KMS-11 (cell line): ENCODE data around the gene SLC2A1.

Experiments
- H2AFZ ChIP-seq: fragments of 200-600 bp; sonication (generic); 2 replicates; pipeline ENCODE4 v1.6.1; 2016; ENCODE audit warnings: antibody characterized with exemption, mixed run types, low read depth
- H3K27ac ChIP-seq: fragments of 200-600 bp; sonication (generic); 2 replicates; pipeline ENCODE4 v1.6.1; 2016; ENCODE audit warnings: mild to moderate bottlenecking, mixed run types
- H3K27me3 ChIP-seq: fragments of 200-600 bp; sonication (generic); 2 replicates; pipeline ENCODE4 v1.6.1; 2017; ENCODE audit warnings: mild to moderate bottlenecking, low read depth, mixed run types, moderate library complexity; ENCODE audit not compliant: insufficient read depth
- H3K36me3 ChIP-seq: fragments of 200-600 bp; sonication (generic); 2 replicates; pipeline ENCODE4 v1.6.1; 2017; ENCODE audit warnings: mild to moderate bottlenecking, mixed run types; ENCODE audit not compliant: insufficient read depth
- H3K4me1 ChIP-seq: fragments of 200-600 bp; sonication (generic); 2 replicates; pipeline ENCODE4 v1.6.1; 2016; ENCODE audit warnings: mild to moderate bottlenecking, low read depth, mixed run types; ENCODE audit not compliant: poor library complexity, severe bottlenecking
- H3K4me2 ChIP-seq: fragments of 200-600 bp; sonication (generic); 2 replicates; pipeline ENCODE4 v1.7.0; 2016; ENCODE audit warnings: mild to moderate bottlenecking, mixed run types
- H3K4me3 ChIP-seq: fragments of 200-600 bp; sonication (generic); IDR thresholded peaks from 2 replicates; pipeline ENCODE4 v1.6.1; 2017; ENCODE audit warnings: low read depth, low read length, mixed read lengths; ENCODE audit not compliant: insufficient read depth
- H3K79me2 ChIP-seq: fragments of 200-600 bp; sonication (generic); 2 replicates; pipeline ENCODE4 v1.6.1; 2016; ENCODE audit warnings: low read depth, mixed run types; ENCODE audit not compliant: insufficient read depth
- H3K9ac ChIP-seq: fragments of 200-600 bp; sonication (generic); 2 replicates; pipeline ENCODE4 v1.6.1; 2016; ENCODE audit warnings: mild to moderate bottlenecking, mixed run types
- H4K20me1 ChIP-seq: fragments of 200-600 bp; sonication (generic); 2 replicates; pipeline ENCODE4 v1.6.1; 2016; ENCODE audit warnings: mild to moderate bottlenecking, mixed run types; ENCODE audit not compliant: insufficient read depth
- TF ChIP-seq, protein P1 (sequence below): fragments of 200-600 bp; sonication (generic); conservative IDR thresholded peaks from 2 replicates; pipeline ENCODE4 v1.6.1; 2017; ENCODE audit warnings: low read depth, mild to moderate bottlenecking, antibody characterized with exemption, low read length, moderate library complexity, mixed read lengths

SLC2A1 gene

DNA sequence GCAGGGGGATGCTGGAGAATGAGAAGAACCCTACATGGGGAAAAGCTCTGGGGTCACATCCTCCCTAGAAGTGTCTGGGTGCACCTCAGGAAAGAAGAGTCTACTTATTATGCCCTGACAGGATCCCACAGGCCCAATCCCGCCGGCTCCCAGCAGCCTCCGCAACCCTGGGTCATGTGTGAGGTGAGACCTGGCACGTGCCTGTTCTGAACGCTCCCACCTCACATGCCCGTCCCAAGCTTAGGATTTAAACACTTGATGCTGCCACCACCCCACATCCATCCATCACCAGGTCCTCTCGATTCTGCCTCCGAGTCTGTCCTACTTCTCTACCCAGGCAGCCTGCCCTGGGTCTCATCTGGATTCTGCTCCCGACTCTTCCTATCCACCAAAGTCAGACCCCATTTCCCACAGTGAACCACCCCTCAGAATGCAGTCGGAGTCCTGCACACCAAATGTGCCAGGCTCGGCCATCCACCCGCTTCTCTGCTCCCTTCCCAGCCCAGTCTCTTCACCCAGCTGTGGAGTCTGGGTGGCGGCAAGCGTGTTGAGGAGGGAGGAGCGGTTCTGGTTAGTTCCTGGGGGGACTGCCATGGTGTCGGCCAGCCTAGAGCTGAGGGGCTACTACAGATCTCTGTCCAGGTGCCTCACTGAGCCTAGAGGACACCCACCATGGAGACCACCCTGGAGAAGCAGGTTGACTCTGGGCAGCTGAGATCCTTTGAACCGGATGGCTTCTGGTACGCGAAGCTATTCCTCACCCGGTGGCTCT lies 23.9 kb downstream of the SLC2A1 start:
- TF ChIP-seq, protein P1, sequence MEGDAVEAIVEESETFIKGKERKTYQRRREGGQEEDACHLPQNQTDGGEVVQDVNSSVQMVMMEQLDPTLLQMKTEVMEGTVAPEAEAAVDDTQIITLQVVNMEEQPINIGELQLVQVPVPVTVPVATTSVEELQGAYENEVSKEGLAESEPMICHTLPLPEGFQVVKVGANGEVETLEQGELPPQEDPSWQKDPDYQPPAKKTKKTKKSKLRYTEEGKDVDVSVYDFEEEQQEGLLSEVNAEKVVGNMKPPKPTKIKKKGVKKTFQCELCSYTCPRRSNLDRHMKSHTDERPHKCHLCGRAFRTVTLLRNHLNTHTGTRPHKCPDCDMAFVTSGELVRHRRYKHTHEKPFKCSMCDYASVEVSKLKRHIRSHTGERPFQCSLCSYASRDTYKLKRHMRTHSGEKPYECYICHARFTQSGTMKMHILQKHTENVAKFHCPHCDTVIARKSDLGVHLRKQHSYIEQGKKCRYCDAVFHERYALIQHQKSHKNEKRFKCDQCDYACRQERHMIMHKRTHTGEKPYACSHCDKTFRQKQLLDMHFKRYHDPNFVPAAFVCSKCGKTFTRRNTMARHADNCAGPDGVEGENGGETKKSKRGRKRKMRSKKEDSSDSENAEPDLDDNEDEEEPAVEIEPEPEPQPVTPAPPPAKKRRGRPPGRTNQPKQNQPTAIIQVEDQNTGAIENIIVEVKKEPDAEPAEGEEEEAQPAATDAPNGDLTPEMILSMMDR: no peak
- no peak overlapping the region for H3K4me3 ChIP-seq
- no peak overlapping the region for H3K27ac ChIP-seq
- peaks cover 5% of the 10 kb centered on the region for H3K4me1 ChIP-seq
- H4K20me1 ChIP-seq: no peaks in the 10 kb centered on the region
- no peaks in the 10 kb centered on the region for H3K36me3 ChIP-seq
- no peak overlapping the region for H3K4me2 ChIP-seq
- no peaks in the 10 kb centered on the region for H3K79me2 ChIP-seq
- H3K27me3 ChIP-seq: no peaks in the 10 kb centered on the region
- H2AFZ ChIP-seq: no peak overlapping the region
- H3K9ac ChIP-seq: no peak overlapping the region

DNA sequence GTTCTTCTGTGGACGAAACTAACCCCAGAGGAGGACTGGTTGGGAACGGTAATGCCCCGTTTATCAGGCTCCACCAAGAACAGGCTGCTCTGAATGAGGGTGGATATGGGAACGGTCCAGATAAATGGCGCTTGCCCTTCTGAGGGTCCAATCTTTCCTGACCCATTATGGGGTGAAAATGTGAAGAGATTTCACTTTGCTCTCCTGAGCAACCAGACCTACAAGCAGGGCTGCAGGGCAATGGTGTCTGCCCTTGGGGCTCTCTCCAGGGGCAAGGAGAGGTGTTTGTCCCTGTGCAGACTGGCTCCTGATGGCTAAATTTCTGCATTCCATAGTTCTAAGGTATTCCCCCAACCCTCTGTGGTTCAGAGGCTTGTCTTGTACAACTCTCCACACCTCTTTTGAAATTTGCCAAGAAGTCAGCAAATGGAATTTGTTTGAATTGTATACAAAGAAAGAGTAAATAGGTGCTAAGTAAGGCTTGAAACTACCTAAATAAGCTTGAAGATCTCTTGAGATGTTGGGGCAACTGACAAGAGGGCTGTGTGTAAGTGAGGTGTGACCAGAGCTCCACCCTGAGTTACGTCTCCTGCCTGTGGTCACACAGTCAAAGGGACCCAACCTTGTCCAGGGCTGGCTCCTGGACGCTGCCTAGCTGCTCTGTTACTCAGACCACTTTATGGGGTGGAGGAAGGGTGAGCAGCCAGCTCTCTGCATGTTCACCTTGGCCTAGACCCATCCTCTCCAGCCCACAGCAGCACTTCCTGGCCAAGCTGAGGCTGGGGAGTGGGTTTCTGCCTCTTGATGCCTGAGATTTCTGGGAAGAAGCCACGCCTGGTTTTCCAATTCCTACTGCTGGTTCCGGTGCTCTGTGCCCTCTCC lies 24.8 kb downstream of the SLC2A1 start:
- H3K79me2 ChIP-seq: no peaks in the 10 kb centered on the region
- H2AFZ ChIP-seq: no peak overlapping the region
- H3K4me2 ChIP-seq: no peak overlapping the region
- no peaks in the 10 kb centered on the region for H3K36me3 ChIP-seq
- TF ChIP-seq, protein P1: no peak
- no peaks in the 10 kb centered on the region for H3K27me3 ChIP-seq
- H3K4me3 ChIP-seq: no peak overlapping the region
- peaks cover 5% of the 10 kb centered on the region for H3K4me1 ChIP-seq
- no peak overlapping the region for H3K9ac ChIP-seq
- no peak overlapping the region for H3K27ac ChIP-seq
- H4K20me1 ChIP-seq: no peaks in the 10 kb centered on the region

DNA sequence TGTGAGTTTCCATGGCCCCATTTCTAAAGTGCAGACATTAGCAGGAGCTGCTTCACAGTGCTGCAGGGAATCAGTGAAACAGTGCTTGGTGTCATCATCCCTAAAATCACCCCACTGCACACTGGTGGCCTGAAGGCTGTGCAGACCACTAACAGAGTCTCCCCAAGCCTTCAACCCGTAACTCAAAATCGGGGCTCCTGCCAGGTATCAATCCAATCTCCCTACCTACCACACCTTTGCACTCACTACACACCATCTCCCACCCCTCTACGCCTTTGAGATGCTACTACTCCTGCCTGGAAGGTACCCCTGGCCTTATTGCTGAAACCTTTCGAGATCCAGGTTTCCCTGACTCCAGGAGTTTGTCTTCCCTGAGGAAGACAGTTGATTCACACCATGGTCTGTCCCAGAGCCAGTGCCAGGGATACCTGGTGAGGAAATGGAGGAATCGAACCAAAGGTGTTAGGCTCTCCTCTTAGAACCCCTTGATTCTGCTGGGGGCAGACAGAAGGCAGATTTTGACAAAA lies 25.5 kb downstream of the SLC2A1 start:
- Histone ChIP-seq H3K4me1 (peaks cover 5% of the 10 kb centered on the region), H3K79me2 (no peaks in the 10 kb centered on the region), H3K4me2 (no peak overlapping the region), H3K36me3 (no peaks in the 10 kb centered on the region), H4K20me1 (no peaks in the 10 kb centered on the region), H3K27me3 (no peaks in the 10 kb centered on the region), H3K9ac (no peak overlapping the region), H3K27ac (no peak overlapping the region), H3K4me3 (no peak overlapping the region), H2AFZ (no peak overlapping the region)
- TF ChIP-seq, protein P1: no peak

DNA sequence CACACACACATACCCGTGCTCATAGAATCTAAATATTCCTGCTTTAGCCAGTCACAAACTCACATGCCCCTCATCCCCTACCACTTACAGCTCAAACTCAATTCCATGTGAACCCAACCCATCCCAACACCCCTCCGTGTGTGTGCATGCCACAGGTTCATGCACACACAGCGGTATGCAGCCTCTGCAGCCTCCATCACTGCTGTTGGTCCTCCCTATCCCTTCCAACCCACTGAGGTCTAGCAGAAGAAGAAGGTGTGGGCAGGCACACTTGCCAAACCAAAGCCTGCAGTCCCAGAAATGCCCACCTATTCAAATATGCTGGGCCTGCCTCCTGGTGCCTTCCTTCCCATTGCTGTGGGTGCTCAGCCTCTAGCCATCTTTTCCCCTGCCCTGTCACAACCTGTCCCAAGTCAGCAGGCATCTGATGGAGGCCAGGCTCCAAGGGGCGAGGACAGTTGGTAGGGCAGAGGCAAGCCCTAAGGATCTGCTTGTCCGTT lies 26.2 kb downstream of the SLC2A1 start:
- H3K4me2 ChIP-seq: no peak overlapping the region
- no peak overlapping the region for H3K4me3 ChIP-seq
- TF ChIP-seq, protein P1: no peak
- no peak overlapping the region for H3K9ac ChIP-seq
- no peak overlapping the region for H2AFZ ChIP-seq
- H3K27ac ChIP-seq: no peak overlapping the region
- no peaks in the 10 kb centered on the region for H4K20me1 ChIP-seq
- H3K27me3 ChIP-seq: no peaks in the 10 kb centered on the region
- H3K4me1 ChIP-seq: peaks cover 5% of the 10 kb centered on the region
- no peaks in the 10 kb centered on the region for H3K79me2 ChIP-seq
- H3K36me3 ChIP-seq: no peaks in the 10 kb centered on the region
